HCT116 (cell line): Measurements from ENCODE around the gene FBXL2. TPM values are rescaled to one million over a fixed set of nuclear protein-coding genes. Genes with fewer than 3 reads are reported as not detected.

Source experiments
- ATAC-seq: fragments of 200-7000 bp; cut with Tn5 transposase; 2 replicates; pipeline ENCODE4 v1.9.1; 2020; ENCODE audit warnings: mild to moderate bottlenecking, moderate library complexity
- BruUV-seq: library from RNA; stranded (reverse); fragments of 400-500 nt; replicated peaks from 2 replicates; lab custom pipeline; 2021; lab: Mats Ljungman, UMichigan
- CTCF ChIA-PET: fragments of 300-600 bp; sonication (Branson Sonifier 250); formaldehyde crosslinking; loops from one replicate; lab custom pipeline; 2021; ENCODE audit warnings: antibody characterized with exemption; lab: Charles Lee
- POLR2A ChIA-PET: fragments of 300-600, 350-600 bp; sonication (Branson Sonifier 250); formaldehyde crosslinking; loops from one replicate; lab custom pipeline; 2021; ENCODE audit warnings: antibody characterized with exemption; lab: Charles Lee
- RAD21 ChIA-PET, 2 experiments: fragments of 300-600 bp; sonication (Branson Sonifier 250); formaldehyde crosslinking; loops; one replicate each; lab custom pipeline; 2023; ENCODE audit warnings: low total read pairs in 2 of 2; ENCODE audit not compliant: uncharacterized antibody in 2 of 2, unreplicated experiment in 2 of 2, low non-redundant PET in 1 of 2; lab: Charles Lee
- DNase-seq: peaks from one replicate; pipeline ENCODE4 v3.0.0-alpha.2; 2010; ENCODE audit warnings: low read depth, low spot score
- H2AFZ ChIP-seq: fragments of 200-600 bp; shearing (Covaris generic), sonication (generic); 2 replicates; pipeline ENCODE4 v1.6.1; 2017; ENCODE audit warnings: low read depth, mixed run types, mixed read lengths, antibody characterized with exemption, low read length; ENCODE audit not compliant: poor library complexity, severe bottlenecking
- H3K27ac ChIP-seq: 2 replicates; pipeline ENCODE4 v1.5.1; 2012; ENCODE audit warnings: low read depth, low read length
- H3K27me3 ChIP-seq: fragments of 200-600 bp; sonication (generic); 2 replicates; pipeline ENCODE4 v1.6.1; 2016; ENCODE audit warnings: mixed run types, low read length, mixed read lengths; ENCODE audit not compliant: insufficient read depth
- H3K36me3 ChIP-seq, 2 experiments: fragments of 200-500 bp in 1 of 2; fragments of 200-600 bp in 1 of 2; sonication (Bioruptor generic) in 1 of 2; sonication (generic) in 1 of 2; 2 replicates each; pipeline versions ENCODE4 v1.5.1 to v1.6.1; 2014 to 2016; ENCODE audit warnings: low read length in 2 of 2, inconsistent platforms in 1 of 2, mixed read lengths in 1 of 2, mixed run types in 1 of 2; ENCODE audit not compliant: insufficient read depth in 2 of 2, control insufficient read depth in 1 of 2
- H3K4me1 ChIP-seq, 2 experiments: fragments of 200-600 bp in 1 of 2; sonication (generic) in 1 of 2; 2 replicates each; pipeline versions ENCODE4 v1.5.1 to v1.6.1; 2012 to 2017; ENCODE audit warnings: low read length in 2 of 2, inconsistent platforms in 1 of 2, mild to moderate bottlenecking in 1 of 2, mixed read lengths in 1 of 2, mixed run types in 1 of 2, moderate library complexity in 1 of 2; ENCODE audit not compliant: insufficient read depth in 2 of 2, control insufficient read depth in 1 of 2
- H3K4me2 ChIP-seq: fragments of 200-600 bp; sonication (generic); 2 replicates; pipeline ENCODE4 v1.6.1; 2017; ENCODE audit warnings: mixed run types, low read length, mixed read lengths
- H3K4me3 ChIP-seq, 2 experiments: fragments of 200-600 bp in 1 of 2; sonication (generic) in 1 of 2; replicated peaks in 1 of 2; 2 replicates each; pipeline ENCODE4 v1.5.1; 2011 to 2016; ENCODE audit warnings: low read length in 2 of 2, control low read depth in 1 of 2, low read depth in 1 of 2, mild to moderate bottlenecking in 1 of 2, mixed read lengths in 1 of 2, mixed run types in 1 of 2
- H3K79me2 ChIP-seq: fragments of 200-600 bp; sonication (generic); 2 replicates; pipeline ENCODE4 v1.6.1; 2017; ENCODE audit warnings: mild to moderate bottlenecking, mixed run types, low read length, moderate library complexity, mixed read lengths; ENCODE audit not compliant: insufficient read depth
- H3K9ac ChIP-seq: fragments of 200-600 bp; sonication (generic); 2 replicates; pipeline ENCODE4 v1.6.1; 2016; ENCODE audit warnings: low read length, mixed read lengths
- H3K9me2 ChIP-seq: fragments of 200-600 bp; sonication (generic), shearing (Covaris generic); 2 replicates; pipeline ENCODE4 v1.6.1; 2017; ENCODE audit warnings: mixed run types, mild to moderate bottlenecking, moderate library complexity; ENCODE audit not compliant: insufficient read depth
- H3K9me3 ChIP-seq, 2 experiments: fragments of 200-500 bp in 1 of 2; fragments of 200-600 bp in 1 of 2; sonication (Bioruptor generic) in 1 of 2; sonication (generic) in 1 of 2; 2 replicates each; pipeline ENCODE4 v1.6.1; 2014 to 2017; ENCODE audit warnings: low read length in 2 of 2, mixed read lengths in 2 of 2, inconsistent platforms in 1 of 2, low read depth in 1 of 2, mild to moderate bottlenecking in 1 of 2, mixed run types in 1 of 2, moderate library complexity in 1 of 2; ENCODE audit not compliant: control insufficient read depth in 1 of 2, insufficient read depth in 1 of 2
- H4K20me1 ChIP-seq: fragments of 200-600 bp; sonication (generic), shearing (Covaris generic); 2 replicates; pipeline ENCODE4 v1.6.1; 2017; ENCODE audit warnings: mixed run types, mild to moderate bottlenecking, moderate library complexity; ENCODE audit not compliant: insufficient read depth
- CEBPB ChIP-seq: IDR thresholded peaks from 2 replicates; pipeline ENCODE4 v1.6.1; 2012; ENCODE audit warnings: low read depth
- ELF1 ChIP-seq: IDR thresholded peaks from 2 replicates; pipeline ENCODE4 v1.6.1; 2012; ENCODE audit warnings: low read depth, borderline replicate concordance
- EZH2 ChIP-seq: fragments of 200-600 bp; sonication (generic); IDR thresholded peaks from 2 replicates; pipeline ENCODE4 v1.6.1; 2017; ENCODE audit warnings: antibody characterized with exemption, mixed run types
- FOSL1 ChIP-seq: IDR thresholded peaks from 2 replicates; pipeline ENCODE4 v1.6.1; 2012; ENCODE audit warnings: low read depth
- JUND ChIP-seq: IDR thresholded peaks from 2 replicates; pipeline ENCODE4 v1.6.1; 2012
- POLR2A ChIP-seq: IDR thresholded peaks from 2 replicates; pipeline ENCODE4 v1.7.0; 2011; ENCODE audit warnings: borderline replicate concordance; ENCODE audit not compliant: insufficient read depth, insufficient read length; ENCODE audit errors: extremely low read depth
- POLR2AphosphoS5 ChIP-seq: IDR thresholded peaks from 2 replicates; pipeline ENCODE4 v1.6.1; 2011; ENCODE audit warnings: mild to moderate bottlenecking, low read depth, low read length, moderate library complexity
- SIN3A ChIP-seq: IDR thresholded peaks from 2 replicates; pipeline ENCODE4 v1.6.1; 2012; ENCODE audit warnings: low read depth
- SRF ChIP-seq: IDR thresholded peaks from 2 replicates; pipeline ENCODE4 v1.6.1; 2012; ENCODE audit warnings: low read depth
- TCF7L2 ChIP-seq: IDR thresholded peaks from 2 replicates; pipeline ENCODE4 v1.7.0; 2011; ENCODE audit warnings: borderline replicate concordance, inconsistent platforms; ENCODE audit not compliant: insufficient read depth, insufficient read length; ENCODE audit errors: extremely low read depth
- YY1 ChIP-seq: IDR thresholded peaks from 2 replicates; pipeline ENCODE4 v1.6.1; 2011; ENCODE audit warnings: low read length, low read depth, moderate library complexity, mild to moderate bottlenecking; ENCODE audit not compliant: insufficient replicate concordance; ENCODE audit errors: extremely low read depth
- ZFX ChIP-seq: fragments of 450-650 bp; IDR thresholded peaks from 2 replicates; pipeline ENCODE4 v1.6.1; 2017
- ZNF274 ChIP-seq: fragments of 200-500 bp; sonication (Bioruptor generic); IDR thresholded peaks from 2 replicates; pipeline ENCODE4 v1.6.1; 2014; ENCODE audit warnings: mild to moderate bottlenecking, low read depth, low read length, inconsistent platforms
- intact Hi-C: fragments of 100-400 bp; cut with micrococcal nuclease; formaldehyde crosslinking; loops from 2 replicates; pipeline ENCODE4 v1.10.0; 2022
- total RNA-seq: library from RNA; stranded (reverse); gene quantifications from one replicate; pipeline ENCODE4 v1.2.1, GENCODE V29; 2021; ENCODE audit not compliant: unreplicated experiment
- TF ChIP-seq, protein P1 (sequence below): IDR thresholded peaks from 2 replicates; pipeline ENCODE4 v1.6.1; 2012
- TF ChIP-seq, protein P2 (sequence below), 3 experiments: fragments of 200-600 bp in 1 of 3; sonication (generic) in 1 of 3; IDR thresholded peaks in 2 of 3; conservative IDR thresholded peaks in 1 of 3; 2 replicates each; pipeline ENCODE4 v1.5.1; 2012 to 2017; ENCODE audit warnings: low read depth in 2 of 3, low read length in 2 of 3, antibody characterized with exemption in 1 of 3, borderline replicate concordance in 1 of 3, control low read depth in 1 of 3, mild to moderate bottlenecking in 1 of 3, mixed read lengths in 1 of 3, mixed run types in 1 of 3, moderate library complexity in 1 of 3; ENCODE audit not compliant: insufficient read depth in 1 of 3
- TF ChIP-seq, protein P3 (sequence below): IDR thresholded peaks from 2 replicates; pipeline ENCODE4 v1.6.1; 2012
- TF ChIP-seq, protein P4 (sequence below): IDR thresholded peaks from 2 replicates; pipeline ENCODE4 v1.6.1; 2011; ENCODE audit warnings: mild to moderate bottlenecking, low read length, moderate library complexity; ENCODE audit not compliant: insufficient replicate concordance; ENCODE audit errors: extremely low read depth
- TF ChIP-seq, protein P5 (sequence below): IDR thresholded peaks from 2 replicates; pipeline ENCODE4 v1.6.1; 2012; ENCODE audit warnings: low read depth

FBXL2 gene
- total RNA-seq, 1 experiment from 2014 or later: 12.8 TPM

DNA sequence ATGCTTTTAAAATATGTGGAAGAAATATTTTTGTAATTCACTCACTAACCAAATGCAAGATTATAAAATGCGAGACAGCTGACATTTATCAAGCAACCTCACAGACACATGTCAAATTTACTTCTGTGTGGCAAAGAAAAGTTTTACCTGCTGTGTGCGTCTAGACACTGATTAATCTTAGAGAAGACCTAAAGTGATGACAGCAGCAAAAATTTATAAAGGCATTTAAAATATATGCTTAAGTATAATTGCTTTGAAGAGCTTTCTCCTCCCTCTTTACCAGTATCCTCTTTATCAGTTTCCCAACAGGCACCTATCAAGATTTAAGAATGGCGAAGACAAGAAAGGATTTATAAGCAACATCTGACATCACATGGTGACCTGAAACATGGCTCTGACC, 125.7 kb downstream of the FBXL2 start (continued):
- TF ChIP-seq POLR2AphosphoS5 (no peak), SRF (no peak), YY1 (no peak)
- TF ChIP-seq, all 23 proteins: peak for 0

DNA sequence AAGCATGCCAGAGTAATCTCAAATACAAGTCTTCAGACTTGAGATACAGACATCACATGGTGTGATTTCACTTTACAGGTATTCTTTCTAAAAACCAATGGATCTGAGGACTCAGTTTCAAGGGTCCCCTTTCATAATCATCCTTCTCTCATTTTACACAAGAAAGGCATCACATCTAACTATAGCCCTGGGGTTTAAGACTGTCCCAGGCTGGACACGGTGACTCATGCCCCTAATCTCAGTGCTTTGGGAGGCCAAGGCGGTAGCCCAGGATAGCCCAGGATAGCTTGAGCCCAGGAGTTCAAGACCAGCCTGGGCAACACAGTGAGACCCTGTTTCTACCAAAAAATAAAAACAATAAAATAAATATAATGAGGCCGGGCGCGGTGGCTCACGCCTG, 126.5 kb downstream of the FBXL2 start:
- no TSS peak for BruUV-seq
- Histone ChIP-seq H2AFZ (no peak overlapping the region), H3K9me2 (no peaks in the 10 kb centered on the region), H3K4me2 (no peak overlapping the region), H3K36me3 (peaks cover 47 to 74% of the 10 kb centered on the region in 2 experiments), H3K4me1 (no peaks in the 10 kb centered on the region), H3K9ac (no peak overlapping the region), H3K79me2 (peaks cover 9% of the 10 kb centered on the region), H3K4me3 (no peak overlapping the region), H4K20me1 (peaks cover 4% of the 10 kb centered on the region; the same call in 1 of the 2 replicates), H3K27me3 (no peaks in the 10 kb centered on the region), H3K9me3 (no peaks in the 10 kb centered on the region), H3K27ac (no peak overlapping the region)
- RAD21 ChIA-PET: no interaction called here
- DNase-seq: no peak
- CTCF ChIA-PET: no interaction called here
- TF ChIP-seq SIN3A: no peak
- no peak for TF ChIP-seq SRF
- TF ChIP-seq, protein P1, sequence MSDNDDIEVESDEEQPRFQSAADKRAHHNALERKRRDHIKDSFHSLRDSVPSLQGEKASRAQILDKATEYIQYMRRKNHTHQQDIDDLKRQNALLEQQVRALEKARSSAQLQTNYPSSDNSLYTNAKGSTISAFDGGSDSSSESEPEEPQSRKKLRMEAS: no peak
- TF ChIP-seq ELF1: no peak
- TF ChIP-seq ZFX: no peak
- TF ChIP-seq, protein P2, sequence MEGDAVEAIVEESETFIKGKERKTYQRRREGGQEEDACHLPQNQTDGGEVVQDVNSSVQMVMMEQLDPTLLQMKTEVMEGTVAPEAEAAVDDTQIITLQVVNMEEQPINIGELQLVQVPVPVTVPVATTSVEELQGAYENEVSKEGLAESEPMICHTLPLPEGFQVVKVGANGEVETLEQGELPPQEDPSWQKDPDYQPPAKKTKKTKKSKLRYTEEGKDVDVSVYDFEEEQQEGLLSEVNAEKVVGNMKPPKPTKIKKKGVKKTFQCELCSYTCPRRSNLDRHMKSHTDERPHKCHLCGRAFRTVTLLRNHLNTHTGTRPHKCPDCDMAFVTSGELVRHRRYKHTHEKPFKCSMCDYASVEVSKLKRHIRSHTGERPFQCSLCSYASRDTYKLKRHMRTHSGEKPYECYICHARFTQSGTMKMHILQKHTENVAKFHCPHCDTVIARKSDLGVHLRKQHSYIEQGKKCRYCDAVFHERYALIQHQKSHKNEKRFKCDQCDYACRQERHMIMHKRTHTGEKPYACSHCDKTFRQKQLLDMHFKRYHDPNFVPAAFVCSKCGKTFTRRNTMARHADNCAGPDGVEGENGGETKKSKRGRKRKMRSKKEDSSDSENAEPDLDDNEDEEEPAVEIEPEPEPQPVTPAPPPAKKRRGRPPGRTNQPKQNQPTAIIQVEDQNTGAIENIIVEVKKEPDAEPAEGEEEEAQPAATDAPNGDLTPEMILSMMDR (IDR thresholded peaks at IDR 0.05 in 2 of 3, conservative IDR thresholded peaks at IDR 0.05 in 1 of 3; ENCODE audit: borderline replicate concordance in 1 of 3, insufficient read depth in 1 of 3, low read depth in 2 of 3, low read length in 2 of 3): no peak
- TF ChIP-seq, protein P3, sequence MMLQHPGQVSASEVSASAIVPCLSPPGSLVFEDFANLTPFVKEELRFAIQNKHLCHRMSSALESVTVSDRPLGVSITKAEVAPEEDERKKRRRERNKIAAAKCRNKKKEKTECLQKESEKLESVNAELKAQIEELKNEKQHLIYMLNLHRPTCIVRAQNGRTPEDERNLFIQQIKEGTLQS: no peak
- TF ChIP-seq, protein P4, sequence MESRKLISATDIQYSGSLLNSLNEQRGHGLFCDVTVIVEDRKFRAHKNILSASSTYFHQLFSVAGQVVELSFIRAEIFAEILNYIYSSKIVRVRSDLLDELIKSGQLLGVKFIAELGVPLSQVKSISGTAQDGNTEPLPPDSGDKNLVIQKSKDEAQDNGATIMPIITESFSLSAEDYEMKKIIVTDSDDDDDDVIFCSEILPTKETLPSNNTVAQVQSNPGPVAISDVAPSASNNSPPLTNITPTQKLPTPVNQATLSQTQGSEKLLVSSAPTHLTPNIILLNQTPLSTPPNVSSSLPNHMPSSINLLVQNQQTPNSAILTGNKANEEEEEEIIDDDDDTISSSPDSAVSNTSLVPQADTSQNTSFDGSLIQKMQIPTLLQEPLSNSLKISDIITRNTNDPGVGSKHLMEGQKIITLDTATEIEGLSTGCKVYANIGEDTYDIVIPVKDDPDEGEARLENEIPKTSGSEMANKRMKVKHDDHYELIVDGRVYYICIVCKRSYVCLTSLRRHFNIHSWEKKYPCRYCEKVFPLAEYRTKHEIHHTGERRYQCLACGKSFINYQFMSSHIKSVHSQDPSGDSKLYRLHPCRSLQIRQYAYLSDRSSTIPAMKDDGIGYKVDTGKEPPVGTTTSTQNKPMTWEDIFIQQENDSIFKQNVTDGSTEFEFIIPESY: no peak
- no peak for TF ChIP-seq TCF7L2
- no peak for TF ChIP-seq EZH2
- TF ChIP-seq POLR2AphosphoS5: no peak
- TF ChIP-seq JUND: no peak
- no peak for TF ChIP-seq POLR2A
- TF ChIP-seq ZNF274: no peak
- no peak for TF ChIP-seq CEBPB
- TF ChIP-seq, protein P5, sequence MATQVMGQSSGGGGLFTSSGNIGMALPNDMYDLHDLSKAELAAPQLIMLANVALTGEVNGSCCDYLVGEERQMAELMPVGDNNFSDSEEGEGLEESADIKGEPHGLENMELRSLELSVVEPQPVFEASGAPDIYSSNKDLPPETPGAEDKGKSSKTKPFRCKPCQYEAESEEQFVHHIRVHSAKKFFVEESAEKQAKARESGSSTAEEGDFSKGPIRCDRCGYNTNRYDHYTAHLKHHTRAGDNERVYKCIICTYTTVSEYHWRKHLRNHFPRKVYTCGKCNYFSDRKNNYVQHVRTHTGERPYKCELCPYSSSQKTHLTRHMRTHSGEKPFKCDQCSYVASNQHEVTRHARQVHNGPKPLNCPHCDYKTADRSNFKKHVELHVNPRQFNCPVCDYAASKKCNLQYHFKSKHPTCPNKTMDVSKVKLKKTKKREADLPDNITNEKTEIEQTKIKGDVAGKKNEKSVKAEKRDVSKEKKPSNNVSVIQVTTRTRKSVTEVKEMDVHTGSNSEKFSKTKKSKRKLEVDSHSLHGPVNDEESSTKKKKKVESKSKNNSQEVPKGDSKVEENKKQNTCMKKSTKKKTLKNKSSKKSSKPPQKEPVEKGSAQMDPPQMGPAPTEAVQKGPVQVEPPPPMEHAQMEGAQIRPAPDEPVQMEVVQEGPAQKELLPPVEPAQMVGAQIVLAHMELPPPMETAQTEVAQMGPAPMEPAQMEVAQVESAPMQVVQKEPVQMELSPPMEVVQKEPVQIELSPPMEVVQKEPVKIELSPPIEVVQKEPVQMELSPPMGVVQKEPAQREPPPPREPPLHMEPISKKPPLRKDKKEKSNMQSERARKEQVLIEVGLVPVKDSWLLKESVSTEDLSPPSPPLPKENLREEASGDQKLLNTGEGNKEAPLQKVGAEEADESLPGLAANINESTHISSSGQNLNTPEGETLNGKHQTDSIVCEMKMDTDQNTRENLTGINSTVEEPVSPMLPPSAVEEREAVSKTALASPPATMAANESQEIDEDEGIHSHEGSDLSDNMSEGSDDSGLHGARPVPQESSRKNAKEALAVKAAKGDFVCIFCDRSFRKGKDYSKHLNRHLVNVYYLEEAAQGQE: no peak
- no peak for TF ChIP-seq YY1
- TF ChIP-seq FOSL1: no peak
- POLR2A ChIA-PET: interaction anchor here (1.6 kb wide), 1 partner anchor 9 kb away, joined by 3 read pairs; no protein-coding TSS in a partner anchor
- no peak for ATAC-seq
- intact Hi-C loops: no loop called here
